Gastrocnemius medialis (tissue), 4 donors: ENCODE data around the gene DIP2A. TPM values are rescaled to one million over a fixed set of nuclear protein-coding genes. Genes with fewer than 3 reads are reported as not detected.

ENCODE experiments used
- ATAC-seq, 2 donors: fragments of 150-250 bp; one replicate each; pipeline ENCODE4 v1.9.1; 2016
- DNase-seq, 2 donors: peaks; one replicate each; pipeline ENCODE4 v3.0.0-alpha.2; 2019
- H3K27ac ChIP-seq, 4 donors: fragments of 200-600 bp; sonication (generic); 1 replicate in 1 of 4; 2 replicates in 3 of 4; pipeline ENCODE4 v1.5.1; 2016 to 2018; ENCODE audit warnings: mild to moderate bottlenecking in 2 of 4, moderate library complexity in 1 of 4
- H3K27me3 ChIP-seq, 3 donors: fragments of 200-600 bp; sonication (generic) in 2 of 3; 1 replicate in 1 of 3; 2 replicates in 2 of 3; pipeline versions ENCODE4 v1.5.1 to v1.6.0; 2016 to 2019; ENCODE audit warnings: mild to moderate bottlenecking in 1 of 3, moderate library complexity in 1 of 3
- H3K36me3 ChIP-seq, 2 donors: fragments of 200-600 bp; sonication (generic) in 1 of 2; one replicate each; pipeline ENCODE4 v1.5.1; 2017 to 2018
- H3K4me1 ChIP-seq, 2 donors: fragments of 200-600 bp; sonication (generic) in 1 of 2; one replicate each; pipeline ENCODE4 v1.5.1; 2016 to 2017; ENCODE audit warnings: mild to moderate bottlenecking in 2 of 2
- H3K4me3 ChIP-seq, 4 donors: fragments of 200-600 bp; sonication (generic) in 3 of 4; 1 replicate in 1 of 4; 2 replicates in 3 of 4; pipeline ENCODE4 v1.5.1; 2016 to 2019; ENCODE audit warnings: mild to moderate bottlenecking in 2 of 4
- H3K9me3 ChIP-seq, 3 donors: fragments of 200-600 bp; sonication (generic) in 2 of 3; 1 replicate in 1 of 3; 2 replicates in 2 of 3; pipeline ENCODE4 v1.5.1; 2016 to 2019
- POLR2A ChIP-seq, 2 donors: fragments of 450-650 bp; IDR thresholded peaks; one replicate each; pipeline ENCODE4 v1.6.1; 2017; ENCODE audit warnings: antibody characterized with exemption in 2 of 2, mild to moderate bottlenecking in 2 of 2, moderate library complexity in 2 of 2
- in situ Hi-C, 4 donors: fragments of 200-750 bp; cut with MboI; loops; one replicate each; pipeline versions ENCODE4 v1.15.0 to v1.8.0; 2017; ENCODE audit warnings: low sequenced_read_pairs in 4 of 4
- intact Hi-C: fragments of 100-400 bp; cut with DNase I; formaldehyde crosslinking; loops from one replicate; pipeline ENCODE4 v1.15.1; 2023; ENCODE audit warnings: low total_unique reads
- total RNA-seq, 4 donors: library from RNA; depleted of rRNA; stranded (reverse); fragments of >200 nt; gene quantifications; one replicate each; pipeline versions ENCODE4 v1.1.0 to v1.2.3, GENCODE V29; 2016
- TF ChIP-seq, protein P1 (sequence below), 5 experiments: fragments of 450-650 bp in 3 of 5; fragments of 200-600 bp in 2 of 5; sonication (generic) in 2 of 5; IDR thresholded peaks in 4 of 5; conservative IDR thresholded peaks in 1 of 5; 1 replicate in 4 of 5; 2 replicates in 1 of 5; pipeline ENCODE4 v1.5.1; 2016 to 2019; ENCODE audit warnings: antibody characterized with exemption in 5 of 5, mild to moderate bottlenecking in 3 of 5, moderate library complexity in 3 of 5

Gene DIP2A
- total RNA-seq, 4 donors from 2014 or later: 6.3 to 15.5 (median 11.8) TPM

DNA sequence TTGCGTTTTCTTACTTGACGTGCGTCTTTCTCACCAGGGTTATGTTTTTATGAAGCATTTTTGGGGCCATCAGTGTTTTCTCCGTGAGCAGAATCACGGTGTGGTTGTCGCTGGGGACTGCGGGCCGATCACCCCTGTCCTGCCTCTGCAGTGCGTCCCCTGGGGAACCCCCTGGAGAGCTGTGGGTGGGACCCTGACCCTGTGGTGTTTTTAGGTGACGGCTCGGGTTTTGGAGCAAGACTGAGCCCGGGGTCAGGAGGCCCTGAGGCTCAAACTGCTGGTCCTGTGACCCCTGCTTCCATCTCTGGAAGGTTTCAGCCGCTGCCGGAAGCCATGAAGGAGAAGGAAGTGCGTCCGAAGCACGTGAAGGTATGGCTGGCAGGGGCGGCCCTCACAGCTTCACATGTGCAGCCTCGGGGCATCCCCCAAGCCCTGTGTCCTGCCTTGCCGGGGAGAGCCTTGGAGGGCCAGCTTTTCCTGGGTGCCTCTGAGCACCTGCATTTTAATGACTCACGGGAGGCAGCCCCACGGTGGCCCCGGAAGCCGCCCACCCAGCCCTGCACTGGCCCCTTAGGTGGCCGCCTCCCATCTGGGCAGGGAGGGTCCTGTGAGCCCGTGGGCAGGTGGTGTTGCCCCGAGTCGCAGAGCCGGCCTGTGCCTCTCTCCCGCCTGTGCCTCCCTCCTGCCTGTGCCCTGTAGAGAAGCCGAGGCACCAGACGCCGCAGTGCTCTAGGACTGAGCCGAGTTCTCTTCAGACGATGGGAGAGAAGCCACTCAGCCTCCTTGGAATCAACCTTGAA lies 36.7 kb upstream of the DIP2A start:
- Histone ChIP-seq H3K9me3 (no peaks in the 10 kb centered on the region), H3K27ac (peak overlapping the region in 2 of 4 donors; percentile 19 to 34), H3K4me3 (no peak overlapping the region), H3K36me3 (peaks cover 2 to 95% of the 10 kb centered on the region in 2 donors), H3K27me3 (no peaks in the 10 kb centered on the region), H3K4me1 (no peaks in the 10 kb centered on the region)
- DNase-seq (no peak), ATAC-seq (no peak)
- in situ Hi-C loops (no loop called here), intact Hi-C loops (no loop called here)
- TF ChIP-seq, protein P1, sequence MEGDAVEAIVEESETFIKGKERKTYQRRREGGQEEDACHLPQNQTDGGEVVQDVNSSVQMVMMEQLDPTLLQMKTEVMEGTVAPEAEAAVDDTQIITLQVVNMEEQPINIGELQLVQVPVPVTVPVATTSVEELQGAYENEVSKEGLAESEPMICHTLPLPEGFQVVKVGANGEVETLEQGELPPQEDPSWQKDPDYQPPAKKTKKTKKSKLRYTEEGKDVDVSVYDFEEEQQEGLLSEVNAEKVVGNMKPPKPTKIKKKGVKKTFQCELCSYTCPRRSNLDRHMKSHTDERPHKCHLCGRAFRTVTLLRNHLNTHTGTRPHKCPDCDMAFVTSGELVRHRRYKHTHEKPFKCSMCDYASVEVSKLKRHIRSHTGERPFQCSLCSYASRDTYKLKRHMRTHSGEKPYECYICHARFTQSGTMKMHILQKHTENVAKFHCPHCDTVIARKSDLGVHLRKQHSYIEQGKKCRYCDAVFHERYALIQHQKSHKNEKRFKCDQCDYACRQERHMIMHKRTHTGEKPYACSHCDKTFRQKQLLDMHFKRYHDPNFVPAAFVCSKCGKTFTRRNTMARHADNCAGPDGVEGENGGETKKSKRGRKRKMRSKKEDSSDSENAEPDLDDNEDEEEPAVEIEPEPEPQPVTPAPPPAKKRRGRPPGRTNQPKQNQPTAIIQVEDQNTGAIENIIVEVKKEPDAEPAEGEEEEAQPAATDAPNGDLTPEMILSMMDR (IDR thresholded peaks at IDR 0.05 in 4 of 5, conservative IDR thresholded peaks at IDR 0.05 in 1 of 5): no peak
- TF ChIP-seq POLR2A (IDR thresholded peaks at IDR 0.05): no peak

GRCh38 chr21:46422636-46423241 lies 36.0 kb upstream of the DIP2A start:
- ATAC-seq (no peak), DNase-seq (no peak)
- TF ChIP-seq, protein P1 (IDR thresholded peaks at IDR 0.05 in 4 of 5, conservative IDR thresholded peaks at IDR 0.05 in 1 of 5): no peak
- TF ChIP-seq POLR2A (IDR thresholded peaks at IDR 0.05): no peak
- intact Hi-C loops: no loop called here
- H3K4me1 ChIP-seq: no peaks in the 10 kb centered on the region
- in situ Hi-C loops: no loop called here
- no peaks in the 10 kb centered on the region for H3K27me3 ChIP-seq
- H3K4me3 ChIP-seq: no peak overlapping the region
- peak overlapping the region; percentile 19 to 61 (median 50) for H3K27ac ChIP-seq
- peaks cover 7 to 97% of the 10 kb centered on the region in 2 donors for H3K36me3 ChIP-seq
- no peaks in the 10 kb centered on the region for H3K9me3 ChIP-seq

DNA sequence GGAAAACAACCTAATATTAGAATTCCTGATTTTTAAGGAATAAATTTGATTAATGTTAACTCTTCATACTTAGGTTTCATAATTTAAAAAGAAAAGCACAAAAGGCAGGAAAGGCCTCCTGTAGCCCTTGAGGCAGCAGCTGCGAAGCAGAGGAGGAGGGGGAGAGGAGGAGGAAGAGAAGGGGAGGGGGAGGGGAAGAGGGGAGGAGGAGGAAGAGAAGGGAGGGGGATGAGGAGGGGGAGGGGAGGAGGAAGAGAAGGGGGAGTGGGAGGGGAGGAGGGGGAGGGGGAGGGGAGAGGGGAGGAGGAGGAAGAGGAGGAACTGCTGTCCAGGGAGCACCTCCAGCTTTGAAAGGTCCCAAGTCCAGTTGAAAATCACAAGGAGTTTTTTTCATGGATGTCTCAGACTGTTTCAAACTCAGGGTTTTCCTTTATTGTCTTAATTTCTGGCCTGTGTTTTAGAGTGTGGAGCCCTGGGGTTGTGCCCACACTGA lies 35.1 kb upstream of the DIP2A start:
- DNase-seq (no peak), ATAC-seq (no peak)
- Histone ChIP-seq H3K4me1 (no peaks in the 10 kb centered on the region), H3K36me3 (peaks cover 12 to 97% of the 10 kb centered on the region in 2 donors), H3K9me3 (no peaks in the 10 kb centered on the region), H3K27me3 (no peaks in the 10 kb centered on the region), H3K27ac (peak overlapping the region; percentile 42 to 61 (median 58)), H3K4me3 (no peak overlapping the region)
- intact Hi-C loops (no loop called here), in situ Hi-C loops (no loop called here)
- no peak for TF ChIP-seq POLR2A (IDR thresholded peaks at IDR 0.05)
- TF ChIP-seq, protein P1 (IDR thresholded peaks at IDR 0.05 in 4 of 5, conservative IDR thresholded peaks at IDR 0.05 in 1 of 5): no peak

DNA sequence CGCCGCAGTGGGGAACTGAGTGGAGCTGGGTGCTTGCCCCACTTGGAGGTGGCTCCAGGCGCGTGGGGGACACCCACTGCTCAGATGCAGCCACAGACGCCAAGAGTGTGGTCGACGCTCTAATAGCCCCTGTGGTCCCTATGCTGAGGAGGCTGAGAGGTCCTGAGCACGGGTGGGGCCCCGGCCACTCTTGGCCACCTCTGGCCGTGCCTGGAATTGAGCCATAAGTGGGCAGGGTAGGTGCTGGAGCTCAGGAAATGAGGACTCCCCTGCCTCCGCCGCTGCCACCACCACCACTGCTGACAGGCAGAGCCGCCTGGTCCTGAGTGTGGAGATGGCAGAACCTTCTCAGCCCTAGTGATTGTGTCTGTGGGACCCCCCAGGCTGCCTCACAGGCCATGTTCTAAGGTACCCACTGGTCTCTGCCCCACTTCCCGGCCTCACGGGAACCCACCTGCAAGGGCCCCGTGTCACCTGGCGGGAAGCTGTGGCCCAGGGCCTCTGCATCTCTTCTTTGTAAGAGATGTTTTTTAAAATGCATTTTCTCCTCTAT lies 34.6 kb upstream of the DIP2A start:
- Histone ChIP-seq H3K4me3 (no peak overlapping the region), H3K4me1 (no peaks in the 10 kb centered on the region), H3K27ac (peak overlapping the region in 3 of 4 donors; percentile 5 to 59 (median 38)), H3K36me3 (peaks cover 12 to 97% of the 10 kb centered on the region in 2 donors), H3K9me3 (no peaks in the 10 kb centered on the region), H3K27me3 (no peaks in the 10 kb centered on the region)
- in situ Hi-C loops: no loop called here
- ATAC-seq: no peak
- intact Hi-C loops: no loop called here
- TF ChIP-seq, protein P1 (IDR thresholded peaks at IDR 0.05 in 4 of 5, conservative IDR thresholded peaks at IDR 0.05 in 1 of 5): no peak
- no peak for TF ChIP-seq POLR2A (IDR thresholded peaks at IDR 0.05)
- DNase-seq: no peak
